ENCODE results near the gene ARMC10. TPM values are rescaled to one million over a fixed set of nuclear protein-coding genes. Genes with fewer than 3 reads are reported as not detected.

ARMC10 gene
- 39.0 TPM for total RNA-seq

GRCh38 chr7:103074519-103075336, at the start of gene ARMC10, which contains the start of gene FBXL13:
TSS of gene ARMC10 (plus strand) at chr7:103075140. CDS start at chr7:103075273, 133 bp downstream.
TSS of gene FBXL13 (minus strand) at chr7:103074796.

Other genes starting within 250 kb of the ARMC10 start
- 33.2 TPM for gene LRRC17, start 162.1 kb upstream of the ARMC10 start, total RNA-seq
- gene FBXL13, start 344 bp upstream of the ARMC10 start, total RNA-seq, result 18.5 TPM
- 24.0 TPM for gene NAPEPLD, start 74.0 kb downstream of the ARMC10 start, total RNA-seq
- 60.4 TPM for gene PMPCB, start 222.3 kb downstream of the ARMC10 start, total RNA-seq

All from diencephalon (tissue), 1 donor.